Superior temporal gyrus (tissue), 1 donor: Measurements from ENCODE around the gene TTC7B.

ENCODE experiments used
- DNase-seq: peaks from one replicate; pipeline ENCODE4 v3.0.0-alpha.2; 2016; ENCODE audit errors: extremely low spot score

Gene TTC7B

GRCh38 chr14:90777358-90777757, 38.9 kb downstream of the TTC7B start:
- no peak for DNase-seq

- no peak for DNase-seq
These were observed 40.8 kb downstream of the TTC7B start for GRCh38 chr14:90775441-90775840.

GRCh38 chr14:90774316-90774715, 41.9 kb downstream of the TTC7B start:
- no peak for DNase-seq

- no peak for DNase-seq
These were observed 42.5 kb downstream of the TTC7B start for GRCh38 chr14:90773705-90774104.

- peak; percentile 24 for DNase-seq
These were observed 43.1 kb downstream of the TTC7B start for GRCh38 chr14:90773196-90773486.

- no peak for DNase-seq
These were observed 48.3 kb downstream of the TTC7B start for GRCh38 chr14:90767899-90768298.

- DNase-seq = peak; percentile 66
These were observed 55.5 kb downstream of the TTC7B start for GRCh38 chr14:90760591-90761316.

- no peak for DNase-seq
These were observed 56.2 kb downstream of the TTC7B start for GRCh38 chr14:90760078-90760444.

- no peak for DNase-seq
These were observed 56.7 kb downstream of the TTC7B start for GRCh38 chr14:90759370-90760077.

- peak; percentile 74 for DNase-seq
These were observed 57.3 kb downstream of the TTC7B start for GRCh38 chr14:90758959-90759358.

GRCh38 chr14:90758028-90758889, 58.0 kb downstream of the TTC7B start:
- peak; percentile 89 for DNase-seq

- DNase-seq = peak; percentile 92
These were observed 58.8 kb downstream of the TTC7B start for GRCh38 chr14:90757452-90757851.

- DNase-seq = peak; percentile 58
These were observed 59.4 kb downstream of the TTC7B start for GRCh38 chr14:90756755-90757345.

GRCh38 chr14:90755661-90756304, 60.4 kb downstream of the TTC7B start:
- DNase-seq = peak; percentile 65

- DNase-seq = peak; percentile 17
These were observed 62.7 kb downstream of the TTC7B start for GRCh38 chr14:90753456-90754005.

GRCh38 chr14:90750701-90751100, 65.5 kb downstream of the TTC7B start:
- no peak for DNase-seq

GRCh38 chr14:90750191-90750590, 66.0 kb downstream of the TTC7B start:
- DNase-seq = no peak

- DNase-seq = no peak
These were observed 68.3 kb downstream of the TTC7B start for GRCh38 chr14:90747909-90748308.

GRCh38 chr14:90743826-90744225, 72.4 kb downstream of the TTC7B start:
- DNase-seq = no peak

- no peak for DNase-seq
These were observed 72.8 kb downstream of the TTC7B start for GRCh38 chr14:90743425-90743824.

GRCh38 chr14:90742729-90743128, 73.5 kb downstream of the TTC7B start:
- DNase-seq = peak; percentile 27
